Transverse colon (tissue), 4 donors: ENCODE data around the gene KIAA1549. TPM values are rescaled to one million over a fixed set of nuclear protein-coding genes. Genes with fewer than 3 reads are reported as not detected.

Experiments
- DNase-seq: peaks from one replicate; pipeline ENCODE4 v3.0.0-alpha.2; 2019
- H3K27ac ChIP-seq, 4 donors: fragments of 200-600 bp; sonication (generic); 2 replicates each; pipeline ENCODE4 v1.5.1; 2016 to 2018; ENCODE audit warnings: inconsistent platforms in 4 of 4
- H3K27me3 ChIP-seq: fragments of 200-600 bp; sonication (generic); 2 replicates; pipeline ENCODE4 v1.5.1; 2017; ENCODE audit warnings: inconsistent platforms
- H3K36me3 ChIP-seq, 4 donors: fragments of 200-600 bp; sonication (generic); 2 replicates each; pipeline ENCODE4 v1.5.1; 2017 to 2019; ENCODE audit warnings: inconsistent platforms in 4 of 4
- H3K4me1 ChIP-seq, 4 donors: fragments of 200-600 bp; sonication (generic); 2 replicates each; pipeline ENCODE4 v1.5.1; 2017 to 2020; ENCODE audit warnings: inconsistent platforms in 4 of 4
- H3K4me3 ChIP-seq, 4 donors: fragments of 200-600 bp; sonication (generic); 1 replicate in 1 of 4; 2 replicates in 3 of 4; pipeline versions ENCODE4 v1.5.1 to v1.6.1; 2017 to 2019; ENCODE audit warnings: inconsistent platforms in 4 of 4
- H3K9me3 ChIP-seq, 2 donors: fragments of 200-600 bp; sonication (generic); 2 replicates each; pipeline ENCODE4 v1.5.1; 2017 to 2019; ENCODE audit warnings: inconsistent platforms in 2 of 2
- EP300 ChIP-seq: sonication (generic); formaldehyde crosslinking; IDR thresholded peaks from one replicate; pipeline ENCODE4 v1.6.1; 2017; ENCODE audit warnings: antibody characterized with exemption, low read depth
- POLR2A ChIP-seq: fragments of 450-650 bp; IDR thresholded peaks from one replicate; pipeline ENCODE4 v1.6.1; 2016; ENCODE audit warnings: antibody characterized with exemption, mild to moderate bottlenecking, moderate library complexity
- POLR2AphosphoS5 ChIP-seq, 3 donors: sonication (generic); formaldehyde crosslinking; IDR thresholded peaks; one replicate each; pipeline ENCODE4 v1.6.1; 2016; ENCODE audit warnings: antibody characterized with exemption in 3 of 3
- WGBS, 2 donors: methylation state at CpG; one replicate each; pipeline ENCODE4 v1.1.5; 2018; ENCODE audit warnings: low coverage in 1 of 2; 5-methylcytosine and 5-hydroxymethylcytosine counted together
- in situ Hi-C, 4 donors: fragments of 200-750 bp; cut with MboI; loops; one replicate each; pipeline versions ENCODE4 v1.15.0 to v1.15.1; 2017; ENCODE audit warnings: low sequenced_read_pairs in 3 of 4, low pct_ligation_motif_present in 1 of 4, low pct_unique_long_range_greater_than_20kb in 1 of 4
- intact Hi-C: fragments of 100-400 bp; cut with DNase I; formaldehyde crosslinking; loops from one replicate; pipeline ENCODE4 v1.15.1; 2023; ENCODE audit warnings: low total_unique reads
- total RNA-seq, 4 donors: library from RNA; depleted of rRNA; stranded (reverse); fragments of >200 nt; gene quantifications; one replicate each; pipeline ENCODE4 v1.1.0, GENCODE V29; 2016
- TF ChIP-seq, protein P1 (sequence below), 5 experiments: fragments of 200-600 bp in 3 of 5; fragments of 450-650 bp in 2 of 5; sonication (generic) in 3 of 5; IDR thresholded peaks; 1 replicate in 2 of 5; 2 replicates in 3 of 5; pipeline ENCODE4 v1.5.1; 2016 to 2017; ENCODE audit warnings: antibody characterized with exemption in 5 of 5, inconsistent platforms in 3 of 5, mild to moderate bottlenecking in 2 of 5, moderate library complexity in 1 of 5

KIAA1549 gene
- total RNA-seq, 4 donors from 2014 or later: 0.37 to 1.5 (median 0.93) TPM

DNA sequence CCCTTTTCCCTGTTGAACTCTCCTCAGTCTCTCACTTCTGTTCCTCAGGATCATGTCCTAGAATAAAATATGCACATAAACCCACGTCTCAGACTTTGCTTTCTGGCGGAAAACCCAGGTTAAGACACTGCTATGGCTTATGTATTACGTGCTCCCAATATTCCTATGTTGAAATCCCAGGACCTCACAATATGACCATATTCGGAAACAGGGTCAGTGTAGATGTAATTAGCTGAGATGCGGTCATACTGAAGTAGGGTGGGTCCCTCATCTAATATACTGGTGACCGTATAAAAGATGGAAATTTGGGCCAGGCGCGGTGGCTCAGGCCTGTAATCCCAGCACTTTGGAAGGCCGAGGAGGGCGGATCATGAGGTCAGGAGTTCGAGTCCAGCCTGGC lies 59.9 kb downstream of the KIAA1549 start:
- no peak for TF ChIP-seq EP300
- TF ChIP-seq POLR2AphosphoS5 (IDR thresholded peaks at IDR 0.05): no peak
- TF ChIP-seq, protein P1, sequence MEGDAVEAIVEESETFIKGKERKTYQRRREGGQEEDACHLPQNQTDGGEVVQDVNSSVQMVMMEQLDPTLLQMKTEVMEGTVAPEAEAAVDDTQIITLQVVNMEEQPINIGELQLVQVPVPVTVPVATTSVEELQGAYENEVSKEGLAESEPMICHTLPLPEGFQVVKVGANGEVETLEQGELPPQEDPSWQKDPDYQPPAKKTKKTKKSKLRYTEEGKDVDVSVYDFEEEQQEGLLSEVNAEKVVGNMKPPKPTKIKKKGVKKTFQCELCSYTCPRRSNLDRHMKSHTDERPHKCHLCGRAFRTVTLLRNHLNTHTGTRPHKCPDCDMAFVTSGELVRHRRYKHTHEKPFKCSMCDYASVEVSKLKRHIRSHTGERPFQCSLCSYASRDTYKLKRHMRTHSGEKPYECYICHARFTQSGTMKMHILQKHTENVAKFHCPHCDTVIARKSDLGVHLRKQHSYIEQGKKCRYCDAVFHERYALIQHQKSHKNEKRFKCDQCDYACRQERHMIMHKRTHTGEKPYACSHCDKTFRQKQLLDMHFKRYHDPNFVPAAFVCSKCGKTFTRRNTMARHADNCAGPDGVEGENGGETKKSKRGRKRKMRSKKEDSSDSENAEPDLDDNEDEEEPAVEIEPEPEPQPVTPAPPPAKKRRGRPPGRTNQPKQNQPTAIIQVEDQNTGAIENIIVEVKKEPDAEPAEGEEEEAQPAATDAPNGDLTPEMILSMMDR (IDR thresholded peaks at IDR 0.05): no peak
- TF ChIP-seq POLR2A: no peak
- no peaks in the 10 kb centered on the region for H3K9me3 ChIP-seq
- intact Hi-C loops (no loop called here), in situ Hi-C loops (no loop called here)
- no peak overlapping the region for H3K27ac ChIP-seq
- WGBS, 2 donors: 92 to 97% methylated on average over 8 to 11 of the region's 11 CpGs
- DNase-seq: no peak
- no peaks in the 10 kb centered on the region for H3K36me3 ChIP-seq
- H3K4me1 ChIP-seq: no peaks in the 10 kb centered on the region
- no peaks in the 10 kb centered on the region for H3K27me3 ChIP-seq
- no peak overlapping the region for H3K4me3 ChIP-seq

- intact Hi-C loops: no loop called here
- Histone ChIP-seq H3K4me1 (no peaks in the 10 kb centered on the region), H3K36me3 (no peaks in the 10 kb centered on the region), H3K27ac (no peak overlapping the region), H3K27me3 (no peaks in the 10 kb centered on the region), H3K9me3 (no peaks in the 10 kb centered on the region), H3K4me3 (no peak overlapping the region)
- 75 to 94% methylated on average over 3 to 5 of the region's 5 CpGs for WGBS, 2 donors
- DNase-seq: no peak
- in situ Hi-C loops: no loop called here
- TF ChIP-seq POLR2A (no peak), POLR2AphosphoS5 (IDR thresholded peaks at IDR 0.05) (no peak), EP300 (no peak)
- TF ChIP-seq, protein P1 (IDR thresholded peaks at IDR 0.05): no peak
Observed at GRCh38 chr7:138919911-138920310, 61.3 kb downstream of the KIAA1549 start.

DNA sequence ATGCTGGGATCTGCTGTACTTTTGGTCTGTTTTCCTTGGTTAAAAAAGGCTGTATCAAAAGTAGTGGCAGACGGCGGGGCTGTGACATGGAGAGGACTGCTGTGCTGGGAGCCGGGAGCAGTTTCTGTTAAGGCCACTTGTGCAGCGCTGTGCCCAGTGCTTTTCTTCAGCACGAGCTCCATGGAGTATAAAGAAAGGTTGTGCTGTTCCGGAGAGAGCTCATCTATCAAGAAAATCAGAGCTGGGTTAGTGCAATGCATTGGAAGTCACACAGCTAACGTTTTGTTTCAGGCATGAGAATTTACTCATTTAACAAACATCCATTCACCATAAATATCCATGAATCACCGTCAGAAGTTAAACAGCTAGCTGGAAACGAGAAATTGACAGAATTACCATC lies 62.0 kb downstream of the KIAA1549 start:
- no peaks in the 10 kb centered on the region for H3K36me3 ChIP-seq
- intact Hi-C loops: no loop called here
- no peak for TF ChIP-seq POLR2AphosphoS5 (IDR thresholded peaks at IDR 0.05)
- TF ChIP-seq POLR2A: no peak
- TF ChIP-seq EP300: no peak
- TF ChIP-seq, protein P1 (IDR thresholded peaks at IDR 0.05): no peak
- H3K9me3 ChIP-seq: no peaks in the 10 kb centered on the region
- no peaks in the 10 kb centered on the region for H3K4me1 ChIP-seq
- in situ Hi-C loops: no loop called here
- H3K27ac ChIP-seq: no peak overlapping the region
- H3K27me3 ChIP-seq: no peaks in the 10 kb centered on the region
- WGBS, 2 donors: 59 to 67% methylated on average over 8 to 9 of the region's 9 CpGs
- DNase-seq: no peak
- no peak overlapping the region for H3K4me3 ChIP-seq

- intact Hi-C loops (no loop called here), in situ Hi-C loops (no loop called here)
- DNase-seq: no peak
- H3K36me3 ChIP-seq: no peaks in the 10 kb centered on the region
- H3K4me3 ChIP-seq: no peak overlapping the region
- H3K9me3 ChIP-seq: no peaks in the 10 kb centered on the region
- no peaks in the 10 kb centered on the region for H3K27me3 ChIP-seq
- H3K4me1 ChIP-seq: no peaks in the 10 kb centered on the region
- 95 to 100% methylated on average over 1 to 10 of the region's 10 CpGs for WGBS, 2 donors
- TF ChIP-seq, protein P1 (IDR thresholded peaks at IDR 0.05): no peak
- TF ChIP-seq EP300: no peak
- no peak for TF ChIP-seq POLR2AphosphoS5 (IDR thresholded peaks at IDR 0.05)
- TF ChIP-seq POLR2A: no peak
- H3K27ac ChIP-seq: no peak overlapping the region
Observed at GRCh38 chr7:138918756-138919155, 62.4 kb downstream of the KIAA1549 start.
